Muscle of back (tissue), 11 donors: Measurements from ENCODE around the gene FALEC. TPM values are rescaled to one million over a fixed set of nuclear protein-coding genes. Genes with fewer than 3 reads are reported as not detected.
"Not testable (repeated sequence)": the region's sequence is repeated elsewhere in the genome, so short reads cannot be mapped to it uniquely, and the experiment has no call there.

ENCODE experiments used
- DNase-seq, 3 donors: peaks; one replicate each; pipeline versions ENCODE4 v3.0.0 to v3.0.0-alpha.2; 2013
- polyA plus RNA-seq, 10 donors: library from polyadenylated mRNA; unstranded; fragments of 120-200 nt; gene quantifications; one replicate each; pipeline ENCODE4 v1.2.1, GENCODE V29; 2013; ENCODE audit not compliant: insufficient read length in 10 of 10

FALEC gene
- polyA plus RNA-seq, 10 donors, result 0.43 to 0.99 (median 0.65) TPM; not detected in 2

DNA sequence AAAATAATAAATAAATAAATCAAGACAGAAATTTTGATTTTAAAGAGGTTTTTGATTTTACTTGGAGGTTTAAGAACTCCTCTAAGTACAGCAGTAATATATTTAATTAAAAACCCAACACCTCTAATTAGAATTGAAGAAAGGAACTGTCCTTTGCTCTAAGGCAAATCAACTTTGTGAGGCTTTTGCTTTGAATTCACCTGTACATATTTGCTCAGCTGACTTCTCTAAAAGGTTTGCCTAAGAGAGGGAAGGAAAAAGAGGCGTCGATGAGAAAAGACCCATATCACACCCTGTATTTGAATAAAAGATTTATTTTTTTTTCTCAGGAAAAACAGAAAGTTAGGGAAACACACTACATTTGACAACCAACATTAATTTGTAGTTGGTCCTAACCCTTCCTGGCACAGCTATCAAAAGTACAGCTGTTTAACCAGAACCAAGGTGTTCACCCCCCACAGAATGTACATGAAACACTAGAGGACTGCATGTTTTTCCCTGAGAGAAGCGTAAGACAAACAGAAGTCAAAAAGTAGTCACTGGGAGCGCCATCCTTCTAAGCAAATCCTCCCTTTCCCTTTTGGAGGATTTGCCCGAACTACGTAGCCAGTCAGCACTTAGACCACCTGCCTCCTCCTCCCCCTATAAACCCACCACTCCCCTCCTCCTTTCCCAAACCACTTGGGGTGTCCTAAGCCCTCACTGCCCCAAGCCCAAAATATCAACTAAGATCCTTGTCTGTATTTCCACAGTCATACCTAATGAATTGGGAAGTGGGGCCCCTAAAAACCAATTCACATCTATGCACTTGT, 58.9 kb downstream of the FALEC start:
- no peak for DNase-seq

DNA sequence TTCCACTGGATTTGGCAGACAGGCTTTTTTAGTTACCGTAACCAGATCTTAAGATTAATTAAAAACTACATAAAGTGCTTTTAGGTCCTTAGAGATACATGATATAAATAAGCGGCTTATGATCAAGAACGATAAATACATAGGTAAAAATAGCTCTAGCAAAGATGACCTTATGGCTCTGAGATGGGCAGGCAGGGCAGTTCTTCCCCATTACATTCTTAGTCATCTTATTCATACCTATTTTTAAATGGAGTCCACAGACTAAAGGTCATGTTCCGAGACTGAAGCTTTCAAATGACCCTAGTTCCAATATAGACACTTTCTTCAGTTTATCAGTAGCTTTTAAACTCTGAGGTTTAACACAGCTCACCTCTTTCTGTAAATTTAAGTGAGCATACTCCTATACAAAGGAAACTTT, 59.5 kb downstream of the FALEC start:
- DNase-seq, result no peak

DNA sequence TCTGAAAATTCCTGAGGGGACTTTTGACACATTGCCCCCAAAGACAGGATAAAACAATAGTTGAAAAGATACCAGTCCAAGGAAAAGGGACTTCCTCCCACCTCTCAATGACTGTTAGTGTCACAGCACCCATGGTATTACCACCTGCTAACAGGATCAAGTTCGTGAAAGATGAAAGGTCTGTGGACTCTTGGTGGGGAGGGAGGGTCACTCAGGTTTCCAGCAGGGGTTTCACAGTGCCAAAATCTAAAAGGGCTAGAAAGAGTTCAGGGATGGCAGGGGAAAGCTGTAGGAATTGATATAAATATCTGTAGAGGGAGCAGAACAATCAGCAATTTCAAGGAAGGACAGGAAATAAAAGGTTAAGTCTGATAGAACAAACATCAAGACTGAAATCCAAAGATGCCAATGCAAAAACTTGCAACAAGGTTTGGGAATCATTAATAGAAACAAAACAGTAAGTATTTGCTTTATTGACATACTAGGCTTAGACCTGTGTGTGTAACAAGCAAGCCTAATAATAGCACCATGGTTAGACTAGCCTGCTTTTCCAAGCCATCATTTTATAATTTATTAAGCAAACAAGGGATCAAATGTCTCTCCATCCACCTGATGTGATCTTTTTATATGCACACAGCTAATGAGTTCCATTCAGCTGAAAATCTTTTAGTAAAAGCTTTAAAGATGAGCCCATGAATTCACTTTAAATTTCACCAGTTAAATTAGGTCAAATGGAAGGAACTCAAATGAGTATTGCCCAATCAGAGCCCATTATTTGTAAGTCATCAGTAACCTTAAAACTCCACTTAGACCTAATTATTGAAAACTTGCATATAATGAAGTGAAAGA, 60.2 kb downstream of the FALEC start:
- DNase-seq, result no peak

DNA sequence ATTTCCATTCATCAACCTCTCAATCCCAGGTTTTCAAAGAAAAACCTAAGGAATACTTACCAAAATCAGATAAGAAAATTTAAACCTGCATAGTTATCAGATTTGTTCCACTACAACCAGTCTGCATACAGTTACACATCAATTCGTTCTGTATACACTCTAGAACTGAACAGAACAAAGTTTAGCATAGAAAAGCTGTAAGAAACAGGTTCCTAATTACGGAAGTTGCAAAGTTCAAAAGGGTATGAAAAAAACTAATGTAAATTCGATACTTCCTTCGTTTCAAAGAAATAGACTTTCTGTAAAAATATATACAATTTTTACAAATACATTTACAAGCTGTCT, 60.8 kb downstream of the FALEC start:
- DNase-seq, result no peak

DNA sequence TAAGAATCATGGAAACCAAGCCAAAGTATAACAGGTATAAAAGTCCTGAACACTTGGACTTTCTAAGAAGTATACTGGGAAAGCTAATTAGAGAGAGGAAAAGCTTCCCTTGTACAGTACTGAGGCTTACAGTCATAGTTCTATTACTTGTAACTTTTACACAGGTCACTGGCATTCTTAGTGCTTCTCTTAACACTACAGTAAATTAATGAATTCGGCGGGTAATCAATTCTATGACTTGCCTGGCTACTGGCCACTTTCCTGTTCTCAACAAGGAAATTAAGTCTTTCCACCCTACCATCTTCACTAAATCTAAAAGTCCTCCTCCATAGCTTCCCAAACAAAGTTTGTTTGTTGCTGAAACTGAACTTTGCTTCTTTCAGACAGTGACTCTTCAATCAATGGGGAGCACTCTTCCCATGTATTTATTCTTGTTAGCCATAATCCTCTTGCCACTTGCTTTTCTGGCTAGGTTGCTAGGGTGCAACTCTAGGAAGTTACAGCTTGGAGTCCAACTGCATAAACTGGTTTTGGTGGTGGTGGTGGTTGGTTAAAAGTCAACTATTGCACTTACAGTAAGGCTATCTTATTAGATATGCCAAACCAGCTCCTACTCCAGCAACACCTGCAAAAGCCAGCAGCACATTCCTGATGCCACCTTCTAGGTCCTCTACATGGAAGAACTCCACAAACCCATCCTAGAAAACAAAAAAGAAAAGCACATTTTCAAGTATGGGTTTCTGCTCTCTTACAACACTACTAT, 61.4 kb downstream of the FALEC start:
- no peak for DNase-seq

DNA sequence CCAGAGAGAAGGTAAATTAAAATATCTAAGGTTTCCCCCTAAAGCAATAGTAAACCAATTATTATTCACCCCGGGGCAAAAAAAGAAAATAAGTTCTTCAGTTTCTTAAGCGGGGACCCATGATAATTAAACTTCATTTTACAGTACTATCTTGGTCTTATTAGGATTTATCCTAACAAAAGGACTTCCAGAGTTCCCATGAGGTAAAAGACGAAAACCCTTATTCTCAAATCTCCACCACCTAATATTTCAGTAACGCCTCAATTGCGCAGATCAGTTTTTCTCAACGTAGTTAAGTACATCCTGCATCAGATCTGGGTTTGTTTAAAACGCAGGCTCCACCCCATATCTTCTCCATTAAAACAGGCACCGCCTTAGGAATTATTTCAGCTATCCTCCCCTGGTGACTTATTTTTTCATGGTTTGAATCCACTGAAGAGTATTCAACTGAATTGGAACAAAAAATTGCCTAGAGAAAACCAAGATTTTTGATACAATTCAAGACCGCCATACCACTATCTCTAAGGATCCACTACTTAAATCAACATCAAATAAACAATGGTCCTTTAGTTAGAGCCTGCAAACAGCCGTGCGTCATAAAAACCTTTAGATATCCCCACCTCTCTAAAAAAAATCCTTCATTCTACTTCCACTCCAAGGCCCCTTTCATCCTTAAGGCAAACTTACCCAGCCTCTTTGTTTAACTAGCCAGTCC, 62.2 kb downstream of the FALEC start:
- DNase-seq, result peak in 1 of 3 donors; percentile 58

DNA sequence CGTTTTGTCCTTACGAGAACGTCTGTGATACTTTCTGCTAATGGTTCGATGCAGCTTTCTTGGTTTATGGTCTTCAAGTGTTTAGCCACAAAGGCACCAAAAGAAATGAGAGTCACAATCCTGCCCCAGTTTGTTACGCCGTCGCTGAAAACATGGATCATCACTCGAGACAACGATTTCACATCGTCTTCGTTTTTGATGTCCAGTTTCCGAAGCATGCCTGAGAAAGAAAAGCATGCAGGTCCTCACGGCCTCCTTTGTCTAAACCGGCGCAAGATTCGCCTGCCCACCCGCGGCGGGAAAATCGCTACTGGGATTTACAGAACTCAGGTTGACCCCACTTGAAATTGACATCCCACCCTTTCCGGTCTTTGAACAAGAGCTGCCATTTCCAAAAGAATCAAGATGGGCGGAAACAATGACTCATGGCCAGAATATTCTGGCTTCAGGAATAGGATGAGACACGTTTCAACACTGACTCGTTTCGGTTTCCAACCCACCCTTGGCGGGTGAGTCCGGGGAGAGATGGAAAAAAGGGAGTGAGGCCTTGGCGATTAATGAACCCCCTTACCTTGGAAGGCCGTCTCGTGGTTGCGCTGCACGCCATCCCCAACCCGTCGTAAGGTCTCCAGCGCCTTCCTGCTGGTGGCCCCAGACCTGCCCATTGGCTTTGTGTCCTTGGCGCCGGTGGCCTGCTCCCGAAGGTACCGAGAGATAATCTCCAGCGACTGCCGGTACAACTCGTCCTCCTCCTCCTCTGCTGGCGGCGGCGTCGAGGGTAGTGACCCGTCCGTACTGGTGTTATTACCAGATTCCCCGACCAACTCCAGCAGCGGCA, 62.9 kb downstream of the FALEC start:
- DNase-seq, result peak; percentile 89 to 95 (median 92)

DNA sequence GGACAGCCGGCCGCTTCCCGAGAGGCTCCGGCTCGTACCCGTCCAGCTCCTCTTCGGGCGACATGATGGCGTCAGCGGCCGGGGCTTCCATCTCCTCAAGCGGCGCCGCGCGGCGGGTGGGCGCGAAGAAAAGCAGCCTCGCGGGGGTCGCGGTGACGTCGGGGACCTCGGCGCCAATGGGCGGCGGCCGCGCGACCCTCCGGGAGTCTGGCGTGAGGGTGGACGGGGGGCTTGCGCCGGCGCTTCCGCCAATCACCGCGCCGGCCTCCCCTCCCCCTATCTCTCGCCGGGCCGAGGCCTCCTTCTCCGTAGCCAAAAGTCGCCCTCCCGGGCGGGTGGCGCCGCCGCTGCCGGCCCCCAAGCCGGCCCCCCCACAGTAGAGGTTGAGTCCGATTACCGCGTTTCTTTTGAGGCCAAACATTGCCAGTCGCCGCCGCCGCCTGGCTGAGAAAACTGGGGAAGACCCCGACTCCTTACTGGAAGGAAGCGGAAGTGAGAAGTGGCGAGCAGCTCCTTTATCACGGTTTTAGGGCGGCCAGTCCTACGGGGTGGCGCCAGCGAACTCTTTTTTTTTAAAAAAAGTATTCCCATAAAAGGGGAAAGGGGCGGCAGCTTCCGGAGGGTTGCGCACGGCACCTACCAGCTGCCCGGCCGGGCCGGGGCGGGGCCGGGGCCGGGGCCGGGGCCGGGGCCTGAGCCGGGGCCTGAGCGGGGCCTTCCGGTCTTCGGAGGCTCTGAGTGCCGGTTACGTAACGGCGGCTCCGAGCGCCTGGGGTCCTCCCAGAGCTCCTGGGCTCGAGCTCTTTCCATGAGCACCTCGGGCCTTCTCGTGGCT, 63.8 kb downstream of the FALEC start, which contains the start of gene MCL1:
Gene MCL1, minus strand, starts transcription at position 501 of the 835 bp plus-strand sequence. Its CDS starts 80 bp downstream, at position 421.
- peak; percentile 95 to 97 (median 97) for DNase-seq

DNA sequence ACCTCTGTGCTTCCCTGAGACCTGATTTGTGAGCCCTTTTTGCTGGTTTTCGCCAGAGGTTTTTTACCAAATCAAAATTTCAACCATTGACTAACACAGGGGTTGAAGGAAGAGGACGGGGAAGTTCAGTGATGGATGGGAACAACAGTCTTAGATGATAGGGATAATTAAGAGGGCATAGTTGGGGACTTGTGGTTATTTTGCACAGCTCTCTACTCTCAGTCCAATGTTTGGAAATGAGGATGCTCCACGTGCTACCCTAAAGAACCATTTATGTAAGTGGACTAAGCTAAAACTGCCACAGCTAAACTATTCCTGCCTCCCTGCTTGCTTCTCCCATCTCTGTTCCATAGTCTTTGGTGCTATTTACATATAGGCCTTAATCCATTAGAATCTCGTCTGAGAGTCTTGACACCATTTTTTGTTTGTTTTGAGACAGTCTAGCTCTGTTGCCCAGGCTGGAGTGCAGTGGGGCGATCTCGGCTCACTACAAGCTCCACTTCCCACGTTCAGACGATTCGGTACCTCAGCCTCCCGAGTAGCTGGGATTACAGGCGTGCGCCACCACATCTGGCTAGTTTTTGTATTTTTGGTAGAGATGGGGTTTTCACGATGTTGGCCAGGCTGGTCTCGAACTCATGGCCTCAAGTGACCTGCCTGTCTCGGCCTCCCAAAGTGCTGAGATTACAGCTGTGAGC, 64.5 kb downstream of the FALEC start:
- DNase-seq, result no peak

DNA sequence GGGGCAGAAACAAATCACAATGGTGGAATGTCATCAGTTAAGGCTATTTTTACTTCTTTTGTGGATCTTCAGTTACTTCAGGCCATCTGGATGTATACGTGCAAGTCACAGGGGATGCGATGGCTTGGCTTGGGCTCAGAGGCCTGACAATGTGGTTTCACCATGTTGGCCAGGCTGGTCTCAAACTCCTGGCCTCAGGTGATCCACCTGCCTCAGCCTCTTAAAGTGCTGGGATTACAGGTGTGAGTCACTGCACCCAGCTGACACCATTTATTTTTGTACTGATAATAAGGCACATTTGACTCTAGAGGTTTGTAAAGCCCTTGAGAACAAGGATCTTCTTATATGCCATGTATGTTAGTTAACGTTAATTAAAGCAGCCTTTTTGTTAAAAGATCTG, 65.4 kb downstream of the FALEC start:
- not testable (repeated sequence) for DNase-seq

DNA sequence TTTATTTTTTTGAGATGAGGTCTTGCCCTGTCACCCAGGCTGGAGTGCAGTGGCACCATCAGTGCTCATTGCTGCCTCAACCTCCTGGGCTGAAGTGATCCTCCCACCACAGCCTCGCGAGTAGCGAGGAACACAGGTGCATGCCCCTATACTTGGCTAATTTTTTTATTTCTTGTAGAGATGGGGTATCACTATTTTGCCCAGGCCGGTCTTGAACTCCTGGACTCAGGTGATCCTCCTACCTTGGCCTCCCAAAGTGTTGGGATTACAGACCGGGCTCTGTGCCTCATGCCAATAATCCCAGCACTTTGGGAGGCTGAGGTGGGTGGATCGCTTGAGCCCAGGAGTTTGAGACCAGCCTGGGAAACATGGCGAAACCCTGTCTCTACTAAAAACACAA, 65.9 kb downstream of the FALEC start:
- not testable (repeated sequence) for DNase-seq

DNA sequence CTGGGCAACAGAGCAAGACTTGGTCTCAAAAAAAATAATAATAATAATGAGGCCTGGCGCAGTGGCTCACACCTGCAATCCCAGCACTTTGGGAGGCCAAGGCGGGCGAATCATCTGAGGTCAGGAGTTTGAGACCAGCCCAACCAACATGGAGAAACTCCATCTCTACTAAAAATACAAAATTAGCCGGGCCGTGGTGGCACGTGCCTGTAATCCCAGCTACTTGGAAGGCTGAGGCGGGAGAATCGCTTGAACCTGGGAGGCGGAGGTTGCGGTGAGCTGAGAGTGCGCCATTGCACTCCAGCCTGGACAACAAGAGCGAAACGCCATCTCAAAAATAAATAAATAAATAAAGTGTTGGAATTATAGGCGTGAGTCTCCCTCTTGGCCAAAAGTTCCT, 66.4 kb downstream of the FALEC start:
- not testable (repeated sequence) for DNase-seq

DNA sequence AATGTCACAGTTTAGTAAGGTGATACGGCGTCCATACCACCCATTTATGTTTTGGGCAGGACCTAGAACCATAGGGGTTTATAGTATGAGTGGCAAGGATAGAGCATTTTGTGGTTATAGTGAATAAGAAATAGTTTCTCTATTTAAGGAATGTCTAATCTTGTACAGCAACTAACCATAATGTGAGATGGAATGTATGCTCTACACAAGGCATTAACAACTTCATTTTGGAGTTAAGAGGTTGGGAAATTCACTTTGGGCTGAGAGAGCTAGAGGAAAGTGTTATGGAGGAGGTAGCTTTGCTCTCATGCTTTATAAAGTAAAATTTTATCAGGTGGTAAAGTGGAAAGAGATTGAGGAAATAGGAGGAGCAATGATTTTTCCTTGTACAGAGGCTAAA, 66.8 kb downstream of the FALEC start:
- no peak for DNase-seq

Other genes with a start within 250 kb of the FALEC start
- gene APH1A, start 246.7 kb upstream of the FALEC start, polyA plus RNA-seq, result 100 to 1,000 TPM in 8 of 10 donors, 10 to 100 TPM in 2; 97.3 to 128 (median 112) TPM
- 10 to 100 TPM; 28.6 to 60.0 (median 40.3) TPM for gene C1orf54, start 243.0 kb upstream of the FALEC start, polyA plus RNA-seq
- 1 to 10 TPM; 1.7 to 5.8 (median 3.3) TPM for gene CIART, start 233.2 kb upstream of the FALEC start, polyA plus RNA-seq
- 10 to 100 TPM; 39.9 to 59.1 (median 44.1) TPM for gene MRPS21, start 221.9 kb upstream of the FALEC start, polyA plus RNA-seq
- gene PRPF3, start 194.2 kb upstream of the FALEC start, polyA plus RNA-seq, result 10 to 100 TPM; 26.8 to 66.6 (median 37.7) TPM
- 10 to 100 TPM; 20.8 to 29.3 (median 24.4) TPM for gene RPRD2, start 151.6 kb upstream of the FALEC start, polyA plus RNA-seq
- 10 to 100 TPM; 15.0 to 25.3 (median 19.0) TPM for gene TARS2, start 28.3 kb upstream of the FALEC start, polyA plus RNA-seq
- 10 to 100 TPM in 1 of 10 donors, 1 to 10 TPM in 9; 3.3 to 13.7 (median 4.3) TPM for gene ECM1, start 7.6 kb upstream of the FALEC start, polyA plus RNA-seq
- 10 to 100 TPM; 39.3 to 80.5 (median 52.3) TPM for gene ADAMTSL4, start 33.7 kb downstream of the FALEC start, polyA plus RNA-seq
- gene MCL1, start 63.9 kb downstream of the FALEC start, polyA plus RNA-seq, result 100 to 1,000 TPM; 128 to 246 (median 152) TPM
- gene ENSA, start 113.9 kb downstream of the FALEC start, polyA plus RNA-seq, result 100 to 1,000 TPM; 105 to 159 (median 113) TPM
- 10 to 100 TPM; 16.2 to 22.6 (median 19.3) TPM for gene GOLPH3L, start 181.4 kb downstream of the FALEC start, polyA plus RNA-seq
- gene HORMAD1, start 205.1 kb downstream of the FALEC start, polyA plus RNA-seq, result under 1 TPM in 3 of 10 donors, not detected in 7; 0.12 to 0.65 (median 0.39) TPM